ENCODE results near the gene HMGCLL1.

Gene HMGCLL1

DNA sequence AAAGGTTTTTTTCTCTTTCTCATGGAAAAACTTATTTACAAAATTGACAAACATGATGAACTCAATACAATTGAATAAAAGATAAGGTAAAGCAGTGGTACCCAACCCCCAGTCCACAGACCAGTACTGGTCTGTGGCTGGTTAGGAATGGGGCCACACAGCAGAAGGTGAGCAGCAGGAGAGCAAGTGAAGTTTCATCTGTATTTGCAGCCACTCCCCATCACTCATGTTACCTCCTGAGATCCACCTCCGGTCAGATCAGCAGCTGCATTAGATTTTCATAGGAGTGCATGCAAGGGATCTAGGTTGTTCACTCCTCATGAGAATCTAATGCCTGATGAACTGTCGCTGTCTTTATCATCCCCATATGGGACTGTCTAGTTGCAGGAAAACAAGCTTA, 47.5 kb downstream of the HMGCLL1 start:
- DNase-seq (ENCODE audit: low read depth in 2 of 2) = no peak

DNA sequence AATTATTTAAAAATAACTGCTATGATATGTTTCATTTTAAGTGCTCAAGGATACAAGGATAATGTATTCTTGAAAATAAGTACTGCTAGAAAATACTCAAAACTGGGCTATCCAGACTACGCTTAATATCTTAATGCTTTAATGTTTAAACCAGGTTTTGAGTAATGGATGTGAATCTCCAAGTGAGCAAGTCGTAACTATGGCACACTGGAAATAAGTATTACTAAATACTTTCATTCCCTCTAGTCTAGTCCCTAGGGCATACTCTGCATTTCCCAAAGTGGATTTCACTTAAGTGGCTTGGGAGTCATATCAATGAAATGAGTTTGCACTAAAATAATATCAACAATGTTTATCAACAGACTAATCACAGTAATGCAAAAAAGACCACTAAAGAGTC, 48.1 kb downstream of the HMGCLL1 start:
- DNase-seq (ENCODE audit: low read depth in 2 of 2) = no peak

DNA sequence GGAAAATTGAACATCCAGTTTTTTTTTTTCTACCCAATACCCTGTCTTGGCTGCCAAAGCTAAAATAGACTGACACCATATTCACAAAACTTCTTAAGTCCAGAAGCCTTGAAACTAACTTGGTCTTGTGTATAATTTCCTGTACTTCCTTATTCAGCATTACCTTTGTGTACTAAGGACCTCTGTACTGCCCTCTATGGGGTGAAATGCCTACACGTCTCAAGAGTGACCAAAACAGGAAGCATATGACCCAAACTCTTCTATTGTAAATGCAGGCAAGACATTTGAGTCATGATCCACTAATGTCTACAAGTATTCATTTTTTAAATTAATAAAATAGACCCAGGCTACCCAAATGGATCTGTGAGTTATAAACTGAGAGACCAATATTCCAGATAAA, 50.4 kb downstream of the HMGCLL1 start:
- no peak for DNase-seq (ENCODE audit: low read depth in 2 of 2)

- no peak for DNase-seq (ENCODE audit: low read depth in 2 of 2)
Observed at GRCh38 chr6:55524441-55524840, 54.6 kb downstream of the HMGCLL1 start.

- no peak for DNase-seq (ENCODE audit: low read depth in 2 of 2)
Observed at GRCh38 chr6:55518529-55519060, 60.4 kb downstream of the HMGCLL1 start.

- DNase-seq (ENCODE audit: low read depth in 2 of 2) = no peak
Observed at GRCh38 chr6:55516736-55517135, 62.3 kb downstream of the HMGCLL1 start.

- no peak for DNase-seq (ENCODE audit: low read depth in 2 of 2)
Observed at GRCh38 chr6:55512904-55513303, 66.1 kb downstream of the HMGCLL1 start.

- no peak for DNase-seq (ENCODE audit: low read depth in 2 of 2)
Observed at GRCh38 chr6:55511122-55511800, 67.7 kb downstream of the HMGCLL1 start.

DNA sequence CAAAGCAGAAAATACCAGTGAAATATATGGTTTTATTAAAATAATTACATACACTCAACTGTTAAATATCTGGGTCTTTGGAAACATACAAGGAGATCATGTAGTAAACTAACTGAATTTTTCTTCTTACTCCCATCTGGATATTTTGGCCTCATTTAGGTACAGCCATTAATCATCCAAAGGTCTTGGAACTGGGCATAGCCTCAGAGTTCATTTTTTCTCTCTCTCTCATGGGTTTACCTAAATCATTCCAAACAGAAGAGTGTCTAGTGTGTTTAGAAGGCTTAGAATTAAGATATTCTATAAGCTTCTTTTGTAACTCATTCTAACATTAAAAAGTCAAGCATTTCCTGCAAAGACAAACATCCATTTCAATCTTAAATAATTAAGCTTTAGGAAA, 79.4 kb downstream of the HMGCLL1 start:
- DNase-seq (ENCODE audit: low read depth in 2 of 2) = no peak

GRCh38 chr6:55497694-55498093, 81.3 kb downstream of the HMGCLL1 start:
- DNase-seq (ENCODE audit: low read depth in 2 of 2) = no peak

GRCh38 chr6:55496201-55496600, 82.8 kb downstream of the HMGCLL1 start:
- DNase-seq (ENCODE audit: low read depth in 2 of 2) = no peak

DNA sequence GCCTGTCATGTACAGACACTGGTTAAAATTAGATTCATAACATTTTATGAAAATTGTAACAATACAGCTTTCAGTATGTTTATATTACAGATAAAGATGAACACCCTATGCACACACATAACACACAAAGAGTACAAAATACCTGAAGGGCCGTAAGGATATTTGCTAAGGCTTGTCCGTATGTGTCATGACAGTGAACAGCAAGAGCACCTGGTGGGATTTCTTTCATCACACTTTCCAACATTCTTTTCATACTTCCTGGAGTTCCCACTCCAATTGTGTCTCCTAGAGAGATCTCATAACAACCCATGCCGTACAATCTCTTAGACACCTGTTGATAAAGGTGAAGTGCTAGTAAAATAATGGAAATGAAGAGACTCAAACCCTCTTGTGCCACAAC, 83.7 kb downstream of the HMGCLL1 start:
- DNase-seq (ENCODE audit: low read depth in 2 of 2) = no peak

DNA sequence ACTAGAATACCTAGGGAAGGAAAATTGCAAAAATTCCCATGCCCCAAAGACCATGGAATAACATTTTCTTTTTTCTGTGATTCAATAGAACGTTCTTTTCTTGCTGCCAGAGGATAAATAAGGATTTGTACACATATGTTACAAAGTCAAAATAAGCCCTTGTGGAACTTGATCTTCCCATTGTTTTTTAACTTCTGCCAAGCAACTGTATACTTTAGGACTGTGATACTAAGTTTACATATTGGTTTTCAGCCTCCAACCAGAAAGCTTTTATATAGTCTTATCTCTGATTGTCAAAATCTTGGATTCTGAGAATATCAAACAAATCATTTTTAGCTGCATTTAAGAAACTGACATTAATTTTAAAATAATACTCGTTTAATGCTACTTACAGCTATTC, 84.6 kb downstream of the HMGCLL1 start:
- no peak for DNase-seq (ENCODE audit: low read depth in 2 of 2)

DNA sequence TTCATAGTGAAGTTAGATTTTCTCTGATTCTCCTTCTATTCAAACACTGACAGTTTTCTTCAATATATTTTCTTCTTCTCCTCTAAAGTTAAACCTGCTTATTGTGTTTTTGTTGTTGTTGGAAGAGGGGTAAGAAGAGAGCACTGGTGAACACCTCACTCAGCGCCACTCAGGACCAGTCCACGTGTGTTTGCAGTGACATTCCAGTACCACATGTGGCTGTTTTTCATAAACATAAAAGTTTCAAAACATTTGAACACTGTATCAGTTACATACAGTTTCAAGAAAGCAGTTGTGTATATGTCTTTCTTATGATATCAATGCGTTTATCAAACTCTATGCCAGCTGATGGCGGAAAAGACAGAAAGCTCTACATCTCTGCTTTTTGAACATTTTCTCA, 86.7 kb downstream of the HMGCLL1 start:
- no peak for DNase-seq (ENCODE audit: low read depth in 2 of 2)

DNA sequence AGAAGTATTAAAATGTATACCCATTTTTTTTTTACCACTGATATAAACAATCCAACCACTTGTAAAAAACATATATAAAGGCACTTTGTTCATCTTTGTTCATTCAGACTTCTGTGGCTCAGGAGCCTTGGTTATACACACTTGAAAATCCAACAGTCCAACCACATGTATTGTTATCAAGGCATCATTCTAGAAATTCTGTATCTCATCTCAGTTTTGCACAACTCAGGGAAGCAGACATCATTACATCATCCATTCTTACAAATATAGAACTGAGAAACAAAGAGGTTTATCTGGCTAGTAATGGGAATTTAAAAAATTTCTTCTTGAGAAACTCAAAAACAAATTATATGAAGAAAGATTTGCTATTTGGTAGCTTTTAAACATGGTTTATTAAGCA, 88.1 kb downstream of the HMGCLL1 start:
- no peak for DNase-seq (ENCODE audit: low read depth in 2 of 2)

GRCh38 chr6:55474382-55474781, 104.6 kb downstream of the HMGCLL1 start:
- no peak for DNase-seq (ENCODE audit: low read depth in 2 of 2)

DNA sequence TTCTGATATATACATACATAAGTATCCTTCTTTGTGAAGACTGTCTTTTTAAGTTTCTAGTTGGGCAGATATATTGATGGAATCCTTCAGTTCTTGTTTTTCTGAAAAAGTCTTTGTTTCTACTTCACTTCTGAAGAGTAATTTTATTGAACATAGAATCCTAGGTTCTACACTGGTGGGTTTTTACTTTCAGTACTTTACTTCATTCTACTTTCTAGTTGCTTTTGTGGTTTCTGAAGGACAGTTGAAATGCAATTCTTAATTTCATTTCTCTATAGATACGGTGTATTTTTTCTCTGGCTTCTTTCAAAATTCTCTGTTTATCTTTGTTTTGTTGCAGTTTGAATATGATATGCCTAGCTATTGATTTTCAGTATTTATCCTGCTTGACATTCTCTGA, 105.3 kb downstream of the HMGCLL1 start:
- no peak for DNase-seq (ENCODE audit: low read depth in 2 of 2)

DNA sequence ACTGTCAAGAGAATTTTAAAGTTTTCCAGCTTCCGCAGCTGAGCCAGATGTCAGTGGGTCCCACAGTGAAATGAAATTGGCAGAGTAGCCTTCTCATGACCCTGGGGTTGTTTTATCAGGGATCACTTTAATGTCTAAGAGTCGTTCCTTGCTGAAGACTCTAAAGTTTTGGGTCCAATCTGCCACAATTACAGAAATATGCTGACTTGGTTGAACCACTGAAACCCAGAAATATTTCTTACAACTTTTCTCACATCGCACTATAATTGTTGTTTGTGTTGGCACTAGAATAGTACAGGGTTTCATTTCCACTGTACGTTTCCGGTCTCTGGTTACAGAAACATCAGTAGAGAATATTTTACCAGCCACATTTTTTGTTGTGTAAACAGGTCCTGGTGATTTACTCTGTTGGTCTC, 109.0 kb downstream of the HMGCLL1 start:
- no peak for DNase-seq (ENCODE audit: low read depth in 2 of 2)

DNA sequence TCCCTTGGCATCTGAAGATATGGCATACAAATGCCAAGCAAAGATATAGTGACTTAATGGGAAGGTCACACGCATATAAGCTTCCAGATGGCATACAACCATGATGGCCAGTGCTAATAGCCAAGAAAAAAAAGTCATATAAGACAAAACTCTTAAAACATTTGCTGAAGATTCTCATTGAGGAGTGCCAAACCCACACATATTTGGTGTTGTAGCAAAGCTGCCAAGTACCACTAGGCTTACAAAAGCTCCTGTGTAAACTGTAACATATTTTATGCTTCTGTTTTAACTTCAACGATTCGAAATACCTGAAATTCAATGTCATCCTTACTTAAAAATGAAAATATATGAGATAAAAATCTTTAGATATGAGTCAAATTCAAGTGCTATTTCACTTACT, 123.0 kb downstream of the HMGCLL1 start:
- DNase-seq (ENCODE audit: low read depth in 2 of 2) = no peak

DNA sequence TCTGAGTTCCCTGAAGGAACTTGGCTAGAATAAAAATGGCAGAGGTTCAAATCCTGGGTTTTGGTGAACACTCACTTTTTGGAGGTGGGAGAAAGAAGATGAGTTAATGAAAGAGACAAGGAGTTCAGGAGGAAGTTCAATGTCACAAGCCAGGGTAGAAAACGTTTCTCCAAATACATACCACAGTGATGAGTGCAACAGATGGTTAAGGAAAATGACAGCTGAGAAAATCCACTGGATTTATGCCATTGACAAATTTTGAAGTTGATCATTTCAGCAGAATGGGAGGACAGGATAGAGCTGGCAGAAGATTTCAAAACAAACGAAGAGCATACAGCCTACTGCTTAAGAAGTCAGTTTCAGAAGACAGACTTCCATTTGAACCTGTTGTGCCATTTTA, 129.0 kb downstream of the HMGCLL1 start:
- DNase-seq (ENCODE audit: low read depth in 2 of 2) = no peak

GRCh38 chr6:55449225-55449624, 129.8 kb downstream of the HMGCLL1 start:
- DNase-seq (ENCODE audit: low read depth in 2 of 2) = no peak

DNA sequence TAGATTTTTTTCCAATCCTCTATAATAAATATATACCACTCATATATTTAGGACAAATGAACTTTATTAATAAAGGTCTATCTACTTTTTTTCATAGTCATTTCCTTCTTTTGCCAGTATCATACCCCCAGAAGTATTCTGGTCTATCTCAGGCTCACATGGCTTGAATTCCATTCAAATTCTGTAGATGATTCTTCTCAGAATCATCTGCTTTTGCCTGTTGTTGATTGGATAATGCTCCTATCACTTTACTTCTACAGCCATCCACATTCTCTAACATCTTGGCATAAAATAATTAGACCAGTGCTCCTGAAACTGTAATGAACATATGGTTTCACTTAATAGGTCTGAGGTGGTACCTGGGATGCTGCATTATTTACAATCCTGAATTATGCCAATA, 130.5 kb downstream of the HMGCLL1 start:
- DNase-seq (ENCODE audit: low read depth in 2 of 2) = no peak

DNA sequence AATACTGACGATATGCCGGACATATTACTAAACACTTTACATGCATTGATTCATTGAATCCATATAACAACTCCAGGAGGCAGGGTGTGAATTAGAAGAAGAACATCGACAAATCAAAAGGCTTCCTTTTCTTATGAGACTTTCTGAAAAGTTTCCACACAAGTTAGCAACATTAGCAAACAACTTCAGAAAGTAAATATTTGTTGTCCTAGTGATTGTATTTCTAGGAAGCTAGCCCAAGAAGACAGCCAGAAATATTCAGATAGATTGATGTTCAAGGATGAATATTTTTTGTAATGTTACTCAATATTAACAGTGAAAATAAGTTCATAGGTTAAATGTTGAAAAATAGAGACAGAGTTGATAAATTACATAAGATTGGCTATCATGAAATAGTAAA, 131.1 kb downstream of the HMGCLL1 start:
- DNase-seq (ENCODE audit: low read depth in 2 of 2) = no peak

- no peak for DNase-seq (ENCODE audit: low read depth in 2 of 2)
Observed at GRCh38 chr6:55445648-55446204, 133.3 kb downstream of the HMGCLL1 start.

Data from stimulated activated CD4-positive, alpha-beta T cell treated with anti-CD3 and anti-CD28 coated beads, Interleukin-15, amount 100 ng/mL, for 48 hours (primary cell).